K562 (cell line): ENCODE results near the gene PLP2. TPM values are rescaled to one million over a fixed set of nuclear protein-coding genes. Genes with fewer than 3 reads are reported as not detected.
A peak's percentile ranks its signal among the peaks of the same experiment; 100 is the strongest.

Experiments used
- BRD4 ChIP-seq: fragments of 200-600 bp; sonication (generic); IDR thresholded peaks from 2 replicates; pipeline ENCODE4 v1.6.1; 2017; ENCODE audit warnings: inconsistent platforms
- ELF4 ChIP-seq: fragments of 450-650 bp; formaldehyde crosslinking; IDR thresholded peaks from 2 replicates; pipeline ENCODE4 v1.4.0; 2022; ENCODE audit warnings: missing genetic modification characterization
- HLTF ChIP-seq: fragments of 450-650 bp; IDR thresholded peaks from 2 replicates; pipeline ENCODE4 v1.6.1; 2016
- HNRNPUL1 ChIP-seq: fragments of 200-400 bp; formaldehyde crosslinking; IDR thresholded peaks from 2 replicates; pipeline ENCODE4 v1.6.1; 2017; ENCODE audit warnings: low read length
- HSF4 ChIP-seq: fragments of 250-450 bp; sonication (Bioruptor Pico); IDR thresholded peaks from 2 replicates; pipeline ENCODE4 v2.1.2; 2022; ENCODE audit warnings: mild to moderate bottlenecking, moderate library complexity, borderline replicate concordance
- LEF1 ChIP-seq: fragments of 450-650 bp; IDR thresholded peaks from 2 replicates; pipeline ENCODE4 v1.6.1; 2016; ENCODE audit warnings: mild to moderate bottlenecking
- MAZ ChIP-seq, 2 experiments: fragments of 450-650 bp in 1 of 2; sonication (generic) in 1 of 2; formaldehyde crosslinking; IDR thresholded peaks in 1 of 2; conservative IDR thresholded peaks in 1 of 2; 2 replicates each; pipeline versions ENCODE4 v1.4.0 to v1.5.0; 2020; ENCODE audit warnings: mild to moderate bottlenecking in 1 of 2, missing genetic modification reagents in 1 of 2
- MCM2 ChIP-seq: fragments of 450-650 bp; IDR thresholded peaks from 2 replicates; pipeline ENCODE4 v1.6.1; 2017; ENCODE audit warnings: low read depth, mild to moderate bottlenecking
- MTA1 ChIP-seq: fragments of 450-650 bp; IDR thresholded peaks from 2 replicates; pipeline ENCODE4 v1.6.1; 2017; ENCODE audit warnings: borderline replicate concordance
- NCOA1 ChIP-seq: fragments of 450-650 bp; IDR thresholded peaks from 2 replicates; pipeline ENCODE4 v1.6.1; 2016; ENCODE audit warnings: low read depth
- POLR2A ChIP-seq: fragments of 450-650 bp; conservative IDR thresholded peaks from 2 replicates; pipeline ENCODE4 v1.6.1; 2016
- SREBF1 ChIP-seq: fragments of 150-350 bp; IDR thresholded peaks from 2 replicates; pipeline ENCODE4 v1.6.1; 2014; ENCODE audit warnings: antibody characterized with exemption, low read depth, low read length, borderline replicate concordance
- SRF ChIP-seq, 2 experiments: fragments of 250-450, 450-650 bp in 1 of 2; sonication (Bioruptor Pico) in 1 of 2; sonication (generic) in 1 of 2; formaldehyde crosslinking; IDR thresholded peaks; 2 replicates each; pipeline versions ENCODE4 v1.5.0 to v1.5.1; 2020 to 2022; ENCODE audit warnings: mild to moderate bottlenecking in 1 of 2, missing genetic modification reagents in 1 of 2
- TRIM24 ChIP-seq, 2 experiments: fragments of 450-650 bp; IDR thresholded peaks; 2 replicates each; pipeline ENCODE4 v1.6.1; 2016
- XRCC3 ChIP-seq: fragments of 450-650 bp; IDR thresholded peaks from 2 replicates; pipeline ENCODE4 v1.6.1; 2017; ENCODE audit warnings: mild to moderate bottlenecking, moderate library complexity
- ZBTB1 ChIP-seq: sonication (generic); formaldehyde crosslinking; IDR thresholded peaks from 2 replicates; pipeline ENCODE4 v1.8.1; 2023; ENCODE audit warnings: missing genetic modification reagents, low read depth, mild to moderate bottlenecking, borderline replicate concordance
- polyA plus RNA-seq, 8 experiments: library from polyadenylated mRNA; depleted of rRNA in 4 of 8; stranded (reverse) in 5 of 8; unstranded in 3 of 8; fragments of >200 nt; fragmentation: Nextera tagmentation in 2 of 8; fragmentation: Illumina TruSeq in 1 of 8; extraction: Ambion mirVana in 2 of 8; extraction: Trizol in 1 of 8; gene quantifications; 2 replicates each; pipeline versions ENCODE4 v1.2.1 to v1.2.3, GENCODE V29; 2011 to 2014; ENCODE audit warnings: inconsistent platforms in 1 of 8, missing spikeins in 1 of 8
- total RNA-seq, 7 experiments: library from RNA; depleted of rRNA in 6 of 7; stranded (reverse); fragments of >200 nt in 6 of 7; fragmentation: Illumina TruSeq in 2 of 7; extraction: Trizol in 2 of 7; gene quantifications; 2 replicates each; pipeline versions ENCODE4 v1.2.1 to v1.2.3, GENCODE V29; 2011 to 2021; ENCODE audit warnings: low replicate concordance in 1 of 7
- TF ChIP-seq, protein P1 (sequence below), 2 experiments: IDR thresholded peaks in 1 of 2; conservative IDR thresholded peaks in 1 of 2; 2 replicates each; pipeline ENCODE4 v1.6.1; 2016; ENCODE audit warnings: low read depth in 2 of 2, mild to moderate bottlenecking in 1 of 2, missing compliant biosample characterization in 1 of 2, missing genetic modification characterization in 1 of 2, moderate library complexity in 1 of 2
- TF ChIP-seq, protein P2 (sequence below): fragments of 250-450 bp; sonication (Bioruptor Pico); IDR thresholded peaks from 2 replicates; pipeline ENCODE4 v1.5.1; 2021; ENCODE audit warnings: mild to moderate bottlenecking
- TF ChIP-seq, protein P3 (sequence below): IDR thresholded peaks from 2 replicates; pipeline ENCODE4 v1.6.1; 2016; ENCODE audit warnings: missing genetic modification characterization, missing compliant biosample characterization
- TF ChIP-seq, protein P4 (sequence below): fragments of 250-450 bp; sonication (Bioruptor Pico); IDR thresholded peaks from 2 replicates; pipeline ENCODE4 v1.5.0; 2021; ENCODE audit warnings: mild to moderate bottlenecking, borderline replicate concordance
- TF ChIP-seq, protein P5 (sequence below): fragments of 450-650 bp; IDR thresholded peaks from 2 replicates; pipeline ENCODE4 v1.6.1; 2016; ENCODE audit warnings: antibody characterized with exemption

PLP2 gene
- total and polyA plus RNA-seq, 9 of the 15 experiments (the other 6 are each of a cell fraction or from before 2014, with no cell fraction given) = 34.7 to 236 (median 112) TPM

DNA sequence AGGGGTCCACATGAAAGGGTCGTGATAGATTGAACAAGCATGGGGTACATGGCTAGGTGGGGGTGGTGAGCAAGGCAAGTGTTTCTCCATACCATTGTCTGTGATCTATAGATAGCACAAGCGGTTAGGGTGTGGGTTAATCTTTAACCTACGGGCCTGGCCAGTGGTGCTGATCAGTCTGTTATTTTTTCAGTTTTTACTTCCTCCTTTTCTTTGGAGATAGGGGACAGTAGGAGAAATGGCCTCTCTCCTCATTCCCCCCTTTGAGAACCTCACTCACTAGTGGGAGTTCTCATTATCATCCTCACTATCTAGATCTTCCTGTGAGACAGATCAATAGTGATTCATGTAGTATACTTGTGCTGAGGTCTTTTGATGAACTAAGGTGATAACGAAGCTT, 32.0 kb upstream of the PLP2 start (continued):
- no peak for TF ChIP-seq MCM2
- TF ChIP-seq, protein P1, sequence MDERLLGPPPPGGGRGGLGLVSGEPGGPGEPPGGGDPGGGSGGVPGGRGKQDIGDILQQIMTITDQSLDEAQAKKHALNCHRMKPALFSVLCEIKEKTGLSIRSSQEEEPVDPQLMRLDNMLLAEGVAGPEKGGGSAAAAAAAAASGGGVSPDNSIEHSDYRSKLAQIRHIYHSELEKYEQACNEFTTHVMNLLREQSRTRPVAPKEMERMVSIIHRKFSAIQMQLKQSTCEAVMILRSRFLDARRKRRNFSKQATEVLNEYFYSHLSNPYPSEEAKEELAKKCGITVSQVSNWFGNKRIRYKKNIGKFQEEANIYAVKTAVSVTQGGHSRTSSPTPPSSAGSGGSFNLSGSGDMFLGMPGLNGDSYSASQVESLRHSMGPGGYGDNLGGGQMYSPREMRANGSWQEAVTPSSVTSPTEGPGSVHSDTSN (CRISPR knock-in tag; IDR thresholded peaks at IDR 0.05; ENCODE audit: low read depth) = no peak
- TF ChIP-seq, protein P1 (tag; conservative IDR thresholded peaks at IDR 0.05; ENCODE audit: low read depth) = no peak
- no peak for TF ChIP-seq HSF4
- 0 out of 2 replicates have a peak, but pooled peaks have one; percentile 27 for TF ChIP-seq HLTF
- no peak for TF ChIP-seq ELF4 (CRISPR knock-in tag)
- TF ChIP-seq, protein P2, sequence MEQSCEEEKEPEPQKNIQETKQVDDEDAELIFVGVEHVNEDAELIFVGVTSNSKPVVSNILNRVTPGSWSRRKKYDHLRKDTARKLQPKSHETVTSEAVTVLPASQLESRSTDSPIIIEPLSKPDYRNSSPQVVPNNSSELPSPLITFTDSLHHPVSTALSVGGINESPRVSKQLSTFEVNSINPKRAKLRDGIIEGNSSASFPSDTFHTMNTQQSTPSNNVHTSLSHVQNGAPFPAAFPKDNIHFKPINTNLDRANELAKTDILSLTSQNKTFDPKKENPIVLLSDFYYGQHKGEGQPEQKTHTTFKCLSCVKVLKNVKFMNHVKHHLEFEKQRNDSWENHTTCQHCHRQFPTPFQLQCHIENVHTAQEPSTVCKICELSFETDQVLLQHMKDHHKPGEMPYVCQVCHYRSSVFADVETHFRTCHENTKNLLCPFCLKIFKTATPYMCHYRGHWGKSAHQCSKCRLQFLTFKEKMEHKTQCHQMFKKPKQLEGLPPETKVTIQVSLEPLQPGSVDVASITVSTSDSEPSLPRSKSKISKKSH (CRISPR knock-in tag) = 0 out of 2 replicates have a peak, but pooled peaks have one; percentile 15
- TF ChIP-seq ZBTB1 = no peak
- no peak for TF ChIP-seq SRF (CRISPR knock-in tag; IDR thresholded peaks at IDR 0.05)
- no peak for TF ChIP-seq NCOA1
- TF ChIP-seq, protein P3, sequence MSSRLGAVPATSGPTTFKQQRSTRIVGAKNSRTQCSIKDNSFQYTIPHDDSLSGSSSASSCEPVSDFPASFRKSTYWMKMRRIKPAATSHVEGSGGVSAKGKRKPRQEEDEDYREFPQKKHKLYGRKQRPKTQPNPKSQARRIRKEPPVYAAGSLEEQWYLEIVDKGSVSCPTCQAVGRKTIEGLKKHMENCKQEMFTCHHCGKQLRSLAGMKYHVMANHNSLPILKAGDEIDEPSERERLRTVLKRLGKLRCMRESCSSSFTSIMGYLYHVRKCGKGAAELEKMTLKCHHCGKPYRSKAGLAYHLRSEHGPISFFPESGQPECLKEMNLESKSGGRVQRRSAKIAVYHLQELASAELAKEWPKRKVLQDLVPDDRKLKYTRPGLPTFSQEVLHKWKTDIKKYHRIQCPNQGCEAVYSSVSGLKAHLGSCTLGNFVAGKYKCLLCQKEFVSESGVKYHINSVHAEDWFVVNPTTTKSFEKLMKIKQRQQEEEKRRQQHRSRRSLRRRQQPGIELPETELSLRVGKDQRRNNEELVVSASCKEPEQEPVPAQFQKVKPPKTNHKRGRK = no peak
- no peak for TF ChIP-seq BRD4
- no peak for TF ChIP-seq LEF1
- peak; percentile 87 to 93 for TF ChIP-seq TRIM24 (IDR thresholded peaks at IDR 0.05)
- TF ChIP-seq XRCC3 = no peak
- no peak for TF ChIP-seq POLR2A
- TF ChIP-seq, protein P4, sequence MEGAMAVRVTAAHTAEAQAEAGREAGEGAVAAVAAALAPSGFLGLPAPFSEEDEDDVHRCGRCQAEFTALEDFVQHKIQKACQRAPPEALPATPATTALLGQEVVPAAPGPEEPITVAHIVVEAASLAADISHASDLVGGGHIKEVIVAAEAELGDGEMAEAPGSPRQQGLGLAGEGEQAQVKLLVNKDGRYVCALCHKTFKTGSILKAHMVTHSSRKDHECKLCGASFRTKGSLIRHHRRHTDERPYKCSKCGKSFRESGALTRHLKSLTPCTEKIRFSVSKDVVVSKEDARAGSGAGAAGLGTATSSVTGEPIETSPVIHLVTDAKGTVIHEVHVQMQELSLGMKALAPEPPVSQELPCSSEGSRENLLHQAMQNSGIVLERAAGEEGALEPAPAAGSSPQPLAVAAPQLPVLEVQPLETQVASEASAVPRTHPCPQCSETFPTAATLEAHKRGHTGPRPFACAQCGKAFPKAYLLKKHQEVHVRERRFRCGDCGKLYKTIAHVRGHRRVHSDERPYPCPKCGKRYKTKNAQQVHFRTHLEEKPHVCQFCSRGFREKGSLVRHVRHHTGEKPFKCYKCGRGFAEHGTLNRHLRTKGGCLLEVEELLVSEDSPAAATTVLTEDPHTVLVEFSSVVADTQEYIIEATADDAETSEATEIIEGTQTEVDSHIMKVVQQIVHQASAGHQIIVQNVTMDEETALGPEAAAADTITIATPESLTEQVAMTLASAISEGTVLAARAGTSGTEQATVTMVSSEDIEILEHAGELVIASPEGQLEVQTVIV = no peak
- TF ChIP-seq SREBF1 = no peak
- TF ChIP-seq HNRNPUL1 = no peak
- peak; percentile 16; the same call in 1 of the 2 replicates for TF ChIP-seq MTA1
- TF ChIP-seq, protein P5, sequence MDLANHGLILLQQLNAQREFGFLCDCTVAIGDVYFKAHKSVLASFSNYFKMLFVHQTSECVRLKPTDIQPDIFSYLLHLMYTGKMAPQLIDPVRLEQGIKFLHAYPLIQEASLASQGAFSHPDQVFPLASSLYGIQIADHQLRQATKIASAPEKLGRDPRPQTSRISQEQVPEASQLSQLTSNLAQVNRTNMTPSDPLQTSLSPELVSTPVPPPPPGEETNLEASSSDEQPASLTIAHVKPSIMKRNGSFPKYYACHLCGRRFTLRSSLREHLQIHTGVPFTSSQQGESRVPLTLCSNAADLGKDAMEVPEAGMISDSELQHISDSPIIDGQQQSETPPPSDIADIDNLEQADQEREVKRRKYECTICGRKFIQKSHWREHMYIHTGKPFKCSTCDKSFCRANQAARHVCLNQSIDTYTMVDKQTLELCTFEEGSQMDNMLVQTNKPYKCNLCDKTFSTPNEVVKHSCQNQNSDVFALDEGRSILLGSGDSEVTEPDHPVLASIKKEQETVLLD = no peak
- no peak for TF ChIP-seq MAZ (CRISPR knock-in tag; conservative IDR thresholded peaks at IDR 0.05 in 1 of 2, IDR thresholded peaks at IDR 0.05 in 1 of 2)
